Measurements from ENCODE around the gene ZNF335. TPM values are rescaled to one million over a fixed set of nuclear protein-coding genes. Genes with fewer than 3 reads are reported as not detected.

The ZNF335 gene
- total and polyA plus RNA-seq, 2 of the 8 experiments (the other 6 are each of a cell fraction or from before 2014, with no cell fraction given): 12.4 to 14.6 TPM

DNA sequence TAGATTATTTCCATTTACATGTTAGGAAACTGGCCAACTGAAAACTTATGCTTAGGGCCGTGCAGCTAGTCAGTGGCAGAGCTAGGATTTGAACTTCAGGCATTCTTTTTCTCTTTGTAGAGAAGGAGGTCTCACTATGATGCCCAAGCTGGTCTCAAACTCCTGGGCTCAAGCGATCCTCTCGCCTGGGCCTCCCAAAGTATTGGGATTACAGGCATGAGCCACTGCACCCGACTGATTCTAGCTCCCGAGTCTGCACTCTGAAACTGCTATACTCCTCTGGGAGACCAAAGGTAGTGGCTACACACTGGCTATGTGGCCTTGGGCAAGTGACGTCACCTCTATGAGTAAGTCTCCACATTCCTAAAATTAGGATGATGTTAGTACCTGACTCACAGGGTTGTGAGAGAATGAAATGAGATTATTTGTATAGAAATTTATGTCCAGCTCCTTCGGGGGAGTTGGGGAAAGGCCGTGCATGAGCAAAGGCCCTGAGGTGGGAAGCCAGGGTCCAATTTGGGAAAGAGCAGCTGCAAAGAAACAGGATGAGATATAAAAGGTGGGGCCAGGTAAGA is 66.4 kb downstream of the ZNF335 start:
- Histone ChIP-seq H3K4me2 (ENCODE audit: insufficient read depth in 1 of 2, low read depth in 2 of 2, low read length in 2 of 2) (no peak overlapping the region), H2BK20ac (ENCODE audit: low read length) (no peak overlapping the region), H3K36me3 (ENCODE audit: control insufficient read depth in 2 of 4, insufficient read depth in 4 of 4, low read length in 3 of 4) (peaks cover 13 to 61% (median 51%) of the 10 kb centered on the region in 4 experiments), H3K4me1 (replicated peaks in 1 of 4; ENCODE audit: control insufficient read depth in 3 of 4, insufficient read depth in 4 of 4, low read length in 3 of 4) (no peaks in the 10 kb centered on the region; a peak in 1 of 7 replicates), H2AK5ac (ENCODE audit: low read depth, low read length) (no peak overlapping the region), H3K79me2 (ENCODE audit: control insufficient read depth in 1 of 2, insufficient read depth in 2 of 2, low read length in 2 of 2) (0 out of 4 replicates have a peak, but pooled peaks cover 0 to 3% of the 10 kb centered on the region in 2 experiments), H3K18ac (ENCODE audit: extremely low read depth, low read length) (no peak overlapping the region), H2BK12ac (ENCODE audit: low read depth, low read length) (no peak overlapping the region), H3K4ac (replicated peaks; ENCODE audit: insufficient read length, low read depth, low read length) (no peak overlapping the region), H3K9me3 (ENCODE audit: insufficient read depth in 2 of 2, low read depth in 1 of 2, low read length in 1 of 2) (no peaks in the 10 kb centered on the region), H4K20me1 (replicated peaks in 1 of 2; ENCODE audit: control insufficient read depth in 1 of 2, insufficient read depth in 2 of 2, low read length in 2 of 2) (peaks cover 2 to 13% of the 10 kb centered on the region in 2 experiments), H3K14ac (ENCODE audit: insufficient read length) (no peak overlapping the region), H2BK120ac (replicated peaks; ENCODE audit: low read depth, low read length) (no peak overlapping the region), H3K23ac (ENCODE audit: insufficient read length) (no peak overlapping the region), H3K79me1 (ENCODE audit: low read depth, low read length) (no peaks in the 10 kb centered on the region; the same call in 1 of the 2 replicates), H4K5ac (ENCODE audit: insufficient read length, low read depth, low read length) (no peak overlapping the region), H4K91ac (replicated peaks; ENCODE audit: insufficient read length, low read length) (no peak overlapping the region), H3K27me3 (replicated peaks in 1 of 4; ENCODE audit: control insufficient read depth in 3 of 4, extremely low read depth in 1 of 4, insufficient read depth in 3 of 4, low read length in 3 of 4) (no peaks in the 10 kb centered on the region), H4K8ac (ENCODE audit: extremely low read depth, insufficient read depth, low read length) (no peak overlapping the region), H3K9ac (replicated peaks in 1 of 4; ENCODE audit: extremely low read depth in 1 of 4, low read depth in 3 of 4, low read length in 3 of 4) (no peak overlapping the region), H3K56ac (replicated peaks; ENCODE audit: insufficient read length, low read depth, low read length) (no peak overlapping the region), H3K27ac (ENCODE audit: low read depth, low read length) (no peak overlapping the region), H2BK15ac (ENCODE audit: low read length) (no peak overlapping the region), H3K4me3 (ENCODE audit: extremely low read depth in 1 of 4, insufficient read depth in 2 of 4, low read depth in 3 of 4, low read length in 4 of 4) (no peak overlapping the region), H2AFZ (ENCODE audit: low read length) (no peak overlapping the region), H2BK5ac (ENCODE audit: low read depth, low read length) (no peak overlapping the region), H3K23me2 (ENCODE audit: low read depth, low read length) (peaks cover 1% of the 10 kb centered on the region; the same call in 1 of the 2 replicates)
- ChIA-PET CTCF (ENCODE audit: partially characterized antibody) (interaction anchor here (0.8 to 2.6 kb wide), 7 partner anchors 14 to 84 kb away, joined by 3 to 15 read pairs (median 3); partner anchors contain the start of genes CTSA and NEURL2), POLR2A (ENCODE audit: partially characterized antibody) (interaction anchor here (0.6 to 9.2 kb wide), 21 partner anchors 10 to 559 kb away, joined by 3 to 172 read pairs (median 3); partner anchors contain the start of genes CTSA, NEURL2 and ZSWIM1)
- DNase-seq (ENCODE audit: low read depth in 1 of 2, low spot score in 2 of 2) (no peak), FAIRE-seq (no peak)
- 86% methylated on average over 8 of the region's 8 CpGs; no CpG with 5 or more reads in 1 of the 2 experiments for WGBS, 2 experiments (ENCODE audit: extremely low coverage in 1 of 2, insufficient coverage in 1 of 2, insufficient read length in 1 of 2, insufficient replicate concordance in 2 of 2, low coverage in 1 of 2, low lambda C conversion rate in 2 of 2, missing lambda C conversion rate in 1 of 2)
- no peak for TF ChIP-seq SIRT6 (IDR thresholded peaks at IDR 0.05; ENCODE audit: low read length)

Data from H1 (cell line).